Osteocyte (in vitro differentiated cells): ENCODE results near the gene PAEP. TPM values are rescaled to one million over a fixed set of nuclear protein-coding genes. Genes with fewer than 3 reads are reported as not detected.

Experiments used
- DNase-seq: peaks from one replicate; pipeline ENCODE4 v3.0.0; 2021; ENCODE audit warnings: mixed read lengths; ENCODE audit not compliant: unreplicated experiment; ENCODE audit errors: extremely low spot score
- H3K27ac Mint-ChIP-seq: one replicate; pipeline ENCODE4 v1.8.0; 2021; ENCODE audit warnings: mild to moderate bottlenecking, mixed read lengths; ENCODE audit not compliant: unreplicated experiment
- H3K27me3 Mint-ChIP-seq: one replicate; pipeline ENCODE4 v1.8.0; 2021; ENCODE audit warnings: mixed read lengths; ENCODE audit not compliant: unreplicated experiment
- H3K36me3 Mint-ChIP-seq: one replicate; pipeline ENCODE4 v1.8.0; 2021; ENCODE audit warnings: mixed read lengths; ENCODE audit not compliant: unreplicated experiment
- H3K4me1 Mint-ChIP-seq: one replicate; pipeline ENCODE4 v1.8.0; 2021; ENCODE audit warnings: mixed read lengths; ENCODE audit not compliant: unreplicated experiment
- H3K4me3 Mint-ChIP-seq: one replicate; pipeline ENCODE4 v1.8.0; 2021; ENCODE audit warnings: mild to moderate bottlenecking, moderate library complexity, mixed read lengths; ENCODE audit not compliant: unreplicated experiment
- H3K9me3 Mint-ChIP-seq: one replicate; pipeline ENCODE4 v1.8.0; 2021; ENCODE audit warnings: mixed read lengths; ENCODE audit not compliant: unreplicated experiment
- total RNA-seq: library from RNA; stranded (reverse); gene quantifications from 2 replicates; pipeline ENCODE4 v1.2.1, GENCODE V29; 2021
- TF ChIP-seq, protein P1 (sequence below): fragments of 200-600 bp; sonication (generic); IDR thresholded peaks from 2 replicates; pipeline ENCODE4 v1.5.0; 2021; ENCODE audit warnings: antibody characterized with exemption, mild to moderate bottlenecking, moderate library complexity

PAEP gene
- total RNA-seq, 1 donor from 2014 or later = not detected

DNA sequence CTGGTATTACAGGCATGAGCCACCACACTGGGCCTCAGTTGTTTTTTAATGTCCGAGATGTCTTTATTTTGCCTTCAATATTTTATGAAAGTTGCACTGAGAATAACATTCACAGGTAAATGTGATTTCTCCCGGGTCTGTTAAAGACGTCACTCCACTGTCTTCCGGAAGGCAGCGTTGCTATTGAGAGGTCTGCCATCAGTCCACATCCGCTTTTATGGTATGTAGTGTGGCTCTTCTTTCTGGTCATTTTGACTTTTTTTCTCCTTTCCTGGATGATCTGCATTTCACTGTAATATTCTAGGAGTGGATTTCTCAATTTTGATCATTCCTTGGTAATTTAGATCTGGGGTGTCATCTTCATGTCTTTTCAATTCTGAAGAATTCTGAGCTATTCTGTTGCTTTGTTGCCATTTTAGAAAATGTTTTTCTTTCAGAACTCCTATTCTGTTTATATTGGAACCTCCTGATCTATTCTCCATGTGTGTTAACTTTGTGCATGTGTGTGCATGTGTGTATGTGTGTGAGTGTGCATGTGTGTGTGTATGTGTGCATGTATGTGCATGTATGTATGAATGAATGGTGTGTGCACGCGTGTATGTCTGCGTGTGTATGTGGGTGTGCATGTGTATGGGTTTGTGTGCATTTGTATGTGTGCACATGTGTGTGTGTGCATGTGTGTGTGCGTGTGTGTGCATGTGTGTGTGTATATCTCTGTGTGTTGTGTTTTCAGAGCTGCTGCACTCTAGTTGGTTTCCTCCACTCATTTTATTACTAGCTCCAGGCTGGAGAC lies 42.2 kb upstream of the PAEP start:
- Mint-ChIP-seq H3K36me3 (no peaks in the 10 kb centered on the region), H3K9me3 (no peaks in the 10 kb centered on the region), H3K4me3 (no peak overlapping the region), H3K4me1 (no peaks in the 10 kb centered on the region), H3K27ac (no peak overlapping the region), H3K27me3 (peaks cover 4% of the 10 kb centered on the region)
- DNase-seq = no peak
- TF ChIP-seq, protein P1, sequence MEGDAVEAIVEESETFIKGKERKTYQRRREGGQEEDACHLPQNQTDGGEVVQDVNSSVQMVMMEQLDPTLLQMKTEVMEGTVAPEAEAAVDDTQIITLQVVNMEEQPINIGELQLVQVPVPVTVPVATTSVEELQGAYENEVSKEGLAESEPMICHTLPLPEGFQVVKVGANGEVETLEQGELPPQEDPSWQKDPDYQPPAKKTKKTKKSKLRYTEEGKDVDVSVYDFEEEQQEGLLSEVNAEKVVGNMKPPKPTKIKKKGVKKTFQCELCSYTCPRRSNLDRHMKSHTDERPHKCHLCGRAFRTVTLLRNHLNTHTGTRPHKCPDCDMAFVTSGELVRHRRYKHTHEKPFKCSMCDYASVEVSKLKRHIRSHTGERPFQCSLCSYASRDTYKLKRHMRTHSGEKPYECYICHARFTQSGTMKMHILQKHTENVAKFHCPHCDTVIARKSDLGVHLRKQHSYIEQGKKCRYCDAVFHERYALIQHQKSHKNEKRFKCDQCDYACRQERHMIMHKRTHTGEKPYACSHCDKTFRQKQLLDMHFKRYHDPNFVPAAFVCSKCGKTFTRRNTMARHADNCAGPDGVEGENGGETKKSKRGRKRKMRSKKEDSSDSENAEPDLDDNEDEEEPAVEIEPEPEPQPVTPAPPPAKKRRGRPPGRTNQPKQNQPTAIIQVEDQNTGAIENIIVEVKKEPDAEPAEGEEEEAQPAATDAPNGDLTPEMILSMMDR = no peak

DNA sequence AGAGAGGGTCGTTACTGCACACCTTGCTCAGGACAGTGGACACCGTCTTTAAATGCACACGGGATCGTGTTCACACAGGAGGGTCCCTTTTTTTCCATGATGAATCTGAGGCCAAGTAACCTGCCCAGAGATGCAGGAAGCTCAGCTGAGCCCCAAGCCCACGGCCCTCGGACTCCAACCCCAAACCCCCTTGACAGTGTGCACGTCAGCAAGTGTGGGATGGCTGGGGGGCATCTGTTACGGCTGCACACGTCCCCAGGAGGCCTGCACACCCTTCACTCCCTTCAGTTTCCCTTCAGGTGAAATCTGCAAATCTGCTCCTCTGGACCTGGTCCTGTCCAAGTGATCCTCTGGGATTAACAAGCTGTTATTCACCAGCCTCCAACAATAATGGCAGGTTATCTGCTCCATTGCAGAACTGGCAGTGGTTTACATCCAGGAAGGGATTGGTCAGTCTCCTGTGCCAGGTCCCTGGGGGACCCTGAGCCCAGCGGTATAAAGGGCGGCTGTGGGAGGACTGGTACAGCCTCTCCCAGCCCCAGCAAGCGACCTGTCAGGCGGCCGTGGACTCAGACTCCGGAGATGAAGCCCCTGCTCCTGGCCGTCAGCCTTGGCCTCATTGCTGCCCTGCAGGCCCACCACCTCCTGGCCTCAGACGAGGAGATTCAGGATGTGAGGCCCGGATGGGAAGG lies 40.5 kb upstream of the PAEP start, which contains the start of gene LCN1:
Gene LCN1, plus strand, starts transcription at position 525 of the 692 bp plus-strand sequence. Its CDS starts 58 bp downstream, at position 583.
- Mint-ChIP-seq H3K36me3 (no peaks in the 10 kb centered on the region), H3K27me3 (peaks cover 4% of the 10 kb centered on the region), H3K27ac (no peak within 1 kb of the TSS), H3K4me1 (no peaks in the 10 kb centered on the region), H3K9me3 (no peaks in the 10 kb centered on the region), H3K4me3 (no peak within 1 kb of the TSS)
- TF ChIP-seq, protein P1 = no peak
- peak; percentile 74 for DNase-seq

DNA sequence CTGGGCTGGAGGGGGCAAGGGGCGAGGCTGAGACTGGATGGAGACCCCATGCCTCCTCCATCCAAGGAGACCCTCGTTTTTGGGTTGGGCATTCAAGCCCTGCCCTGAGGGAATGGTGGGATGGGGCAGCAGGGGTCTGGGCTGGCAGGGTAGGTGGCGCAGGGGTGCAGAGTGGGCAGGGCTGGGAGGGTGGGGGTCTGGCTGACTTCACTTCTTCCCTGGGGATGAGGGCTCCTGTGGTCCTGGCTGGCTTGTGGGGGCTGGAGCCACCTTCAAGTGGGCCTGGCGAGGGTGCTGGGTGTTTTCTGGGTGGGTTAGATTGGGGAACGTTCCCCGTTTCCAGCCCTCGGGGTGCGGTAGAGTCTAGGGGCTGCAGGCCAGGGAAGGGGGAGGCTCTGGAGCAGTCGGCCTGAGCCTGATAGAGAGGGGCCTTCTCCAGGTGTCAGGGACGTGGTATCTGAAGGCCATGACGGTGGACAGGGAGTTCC lies 39.9 kb upstream of the PAEP start:
- Mint-ChIP-seq H3K9me3 (no peaks in the 10 kb centered on the region), H3K27me3 (peaks cover 4% of the 10 kb centered on the region), H3K4me1 (no peaks in the 10 kb centered on the region), H3K27ac (no peak overlapping the region), H3K36me3 (no peaks in the 10 kb centered on the region), H3K4me3 (no peak overlapping the region)
- TF ChIP-seq, protein P1 = no peak
- DNase-seq = peak; percentile 78

DNA sequence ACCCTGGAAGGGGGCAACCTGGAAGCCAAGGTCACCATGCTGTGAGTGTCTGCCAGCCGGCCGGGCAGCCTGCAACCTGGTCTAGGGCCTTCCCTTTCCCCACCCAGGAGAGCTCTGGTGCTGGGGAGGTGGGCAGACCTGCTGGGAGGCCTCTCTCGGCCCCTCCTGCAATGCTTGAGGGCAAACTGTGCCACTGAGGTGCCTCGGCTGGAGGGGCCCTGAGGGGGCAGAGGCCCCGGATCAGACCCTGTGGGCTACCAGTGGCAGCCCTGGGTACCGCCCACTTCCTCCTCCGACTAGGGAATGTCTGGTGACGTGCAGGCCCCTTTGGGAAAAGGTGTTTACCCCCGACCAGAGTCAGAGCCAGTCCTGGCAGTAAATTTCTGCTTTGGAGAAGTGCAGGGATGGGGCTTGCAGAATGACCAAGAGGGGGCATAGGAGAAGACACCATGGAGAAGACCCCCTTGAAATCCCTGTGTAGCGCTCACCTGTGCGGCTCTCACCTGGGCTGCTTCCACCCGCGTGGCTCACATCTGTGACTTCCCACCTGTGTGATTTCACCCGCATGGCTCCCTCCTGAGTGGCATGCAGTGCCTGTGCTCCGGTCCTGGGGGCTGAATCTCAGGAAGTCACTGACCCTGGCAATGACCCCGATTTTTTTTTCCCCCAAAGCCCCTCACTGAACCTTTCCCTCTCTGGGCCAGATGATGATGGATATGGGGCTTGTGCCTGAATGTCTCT lies 39.2 kb upstream of the PAEP start:
- no peak overlapping the region for H3K4me3 Mint-ChIP-seq
- H3K27me3 Mint-ChIP-seq = peaks cover 4% of the 10 kb centered on the region
- DNase-seq = peak; percentile 76
- no peaks in the 10 kb centered on the region for H3K4me1 Mint-ChIP-seq
- no peak overlapping the region for H3K27ac Mint-ChIP-seq
- H3K9me3 Mint-ChIP-seq = no peaks in the 10 kb centered on the region
- H3K36me3 Mint-ChIP-seq = no peaks in the 10 kb centered on the region
- TF ChIP-seq, protein P1 = no peak
